B cell (primary cell): ENCODE results near the gene THSD4.

Experiments
- CTCF ChIP-seq: fragments of 200-600 bp; IDR thresholded peaks from one replicate; pipeline ENCODE4 v1.8.0; 2022; ENCODE audit warnings: antibody characterized with exemption, mild to moderate bottlenecking
- EZH2 ChIP-seq: IDR thresholded peaks from 2 replicates; pipeline ENCODE4 v1.6.1; 2012; ENCODE audit warnings: borderline replicate concordance, low read depth, mild to moderate bottlenecking, moderate library complexity, low read length; ENCODE audit not compliant: insufficient read depth, poor library complexity, severe bottlenecking

DNA sequence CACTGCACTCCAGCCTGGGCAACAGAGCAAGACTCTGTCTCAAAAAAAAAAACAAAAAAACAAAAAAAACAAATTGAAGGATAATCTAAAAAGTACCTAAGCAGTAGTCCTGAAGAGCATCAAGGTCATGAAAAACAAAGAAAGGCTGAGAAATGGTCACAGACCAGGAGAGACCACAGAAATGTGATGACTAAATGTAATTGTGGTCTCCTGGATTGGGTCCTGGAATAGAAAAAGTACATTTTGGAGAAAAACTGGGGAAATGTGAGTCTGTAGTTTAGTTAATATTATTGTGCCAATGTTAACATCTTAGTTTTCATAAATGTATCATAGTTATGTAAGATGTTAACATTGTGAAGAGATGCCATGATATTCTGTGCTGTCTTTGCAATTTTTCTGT lies 427.6 kb downstream of the THSD4 start:
- no peak for TF ChIP-seq CTCF
- no peak for TF ChIP-seq EZH2
